T-helper 2 cell treated with Interferon-gamma antibody and Interleukin-4, amounts not matched to agents 5 μg/mL and 100 μg/mL, for 36 hours (primary cell): Measurements from ENCODE around the gene GPX2.
"Not testable (repeated sequence)": the region's sequence is repeated elsewhere in the genome, so short reads cannot be mapped to it uniquely, and the experiment has no call there.

ENCODE experiments used
- DNase-seq: peaks from one replicate; pipeline ENCODE4 v3.0.0; 2021; ENCODE audit warnings: low spot score
- H3K27ac Mint-ChIP-seq: one replicate; pipeline ENCODE4 v1.8.0; 2021; ENCODE audit warnings: mild to moderate bottlenecking, mixed read lengths
- H3K27me3 Mint-ChIP-seq: one replicate; pipeline ENCODE4 v1.8.0; 2021; ENCODE audit warnings: low read depth, mixed read lengths
- H3K36me3 Mint-ChIP-seq: one replicate; pipeline ENCODE4 v1.8.0; 2021; ENCODE audit warnings: low read depth, mixed read lengths
- H3K4me1 Mint-ChIP-seq: one replicate; pipeline ENCODE4 v1.8.0; 2021; ENCODE audit warnings: low read depth, mixed read lengths
- H3K4me3 Mint-ChIP-seq: one replicate; pipeline ENCODE4 v1.8.0; 2022; ENCODE audit warnings: mild to moderate bottlenecking, moderate library complexity, mixed read lengths
- H3K9me3 Mint-ChIP-seq: one replicate; pipeline ENCODE4 v1.8.0; 2021; ENCODE audit warnings: mixed read lengths

The GPX2 gene

DNA sequence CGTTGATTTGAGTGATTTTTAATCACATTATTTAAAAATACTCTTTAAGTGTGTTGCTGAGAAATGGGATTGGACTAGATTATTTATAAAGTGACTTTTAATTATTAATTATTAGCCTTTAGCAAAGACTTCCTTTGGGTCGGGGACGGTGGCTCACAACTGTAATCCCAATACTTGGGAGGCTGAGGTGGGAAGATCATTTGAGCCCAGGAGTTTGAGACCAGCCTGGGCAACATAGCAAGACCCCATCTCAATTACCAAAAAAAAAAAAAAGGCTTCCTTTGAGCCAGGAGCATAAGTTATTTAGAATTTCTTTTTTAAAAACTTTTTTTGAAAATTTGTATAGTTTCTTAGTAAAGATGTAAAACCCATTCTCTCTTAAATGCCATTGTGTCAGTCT, 19.5 kb downstream of the GPX2 start:
- peaks cover 44% of the 10 kb centered on the region for H3K36me3 Mint-ChIP-seq
- H3K4me3 Mint-ChIP-seq = no peak overlapping the region
- peaks cover 45% of the 10 kb centered on the region for H3K4me1 Mint-ChIP-seq
- no peaks in the 10 kb centered on the region for H3K9me3 Mint-ChIP-seq
- no peak overlapping the region for H3K27ac Mint-ChIP-seq
- H3K27me3 Mint-ChIP-seq = no peaks in the 10 kb centered on the region
- DNase-seq = no peak

DNA sequence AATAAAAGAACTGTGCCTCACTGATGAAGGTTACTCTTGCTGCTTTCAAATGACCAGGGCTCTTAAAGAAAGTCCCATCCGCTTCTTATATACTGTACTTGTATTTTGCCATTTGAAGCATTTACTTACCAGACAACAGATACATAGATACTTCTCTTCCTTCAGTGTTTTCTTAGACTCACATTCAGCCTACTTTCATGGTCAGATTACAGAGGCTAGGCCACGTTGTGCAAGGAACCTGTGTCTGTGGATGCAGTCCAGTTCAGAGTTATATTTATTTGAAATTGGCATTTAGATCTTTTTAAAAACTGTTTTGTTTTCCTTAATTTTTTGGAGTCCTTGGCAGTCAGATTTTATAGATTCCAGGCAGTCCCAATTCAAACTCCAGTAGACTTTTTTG, 22.1 kb downstream of the GPX2 start:
- no peak for DNase-seq
- H3K4me3 Mint-ChIP-seq = no peak overlapping the region

GRCh38 chr14:64919618-64920017, 22.9 kb downstream of the GPX2 start:
- Mint-ChIP-seq H3K9me3 (no peaks in the 10 kb centered on the region), H3K4me3 (no peak overlapping the region), H3K27me3 (no peaks in the 10 kb centered on the region), H3K36me3 (peaks cover 49% of the 10 kb centered on the region), H3K27ac (no peak overlapping the region), H3K4me1 (peaks cover 52% of the 10 kb centered on the region)
- no peak for DNase-seq

More for the DNA sequence above, 22.1 kb downstream of the GPX2 start:
- H3K36me3 Mint-ChIP-seq = peaks cover 47% of the 10 kb centered on the region
- H3K27ac Mint-ChIP-seq = no peak overlapping the region
- no peaks in the 10 kb centered on the region for H3K9me3 Mint-ChIP-seq
- no peaks in the 10 kb centered on the region for H3K27me3 Mint-ChIP-seq
- H3K4me1 Mint-ChIP-seq = peaks cover 49% of the 10 kb centered on the region

- no peak for DNase-seq
- peaks cover 46% of the 10 kb centered on the region for H3K36me3 Mint-ChIP-seq
- no peaks in the 10 kb centered on the region for H3K9me3 Mint-ChIP-seq
- no peaks in the 10 kb centered on the region for H3K27me3 Mint-ChIP-seq
- H3K27ac Mint-ChIP-seq = no peak overlapping the region
- H3K4me3 Mint-ChIP-seq = no peak overlapping the region
- H3K4me1 Mint-ChIP-seq = peaks cover 51% of the 10 kb centered on the region
Observed at GRCh38 chr14:64919215-64919614, 23.3 kb downstream of the GPX2 start.

DNA sequence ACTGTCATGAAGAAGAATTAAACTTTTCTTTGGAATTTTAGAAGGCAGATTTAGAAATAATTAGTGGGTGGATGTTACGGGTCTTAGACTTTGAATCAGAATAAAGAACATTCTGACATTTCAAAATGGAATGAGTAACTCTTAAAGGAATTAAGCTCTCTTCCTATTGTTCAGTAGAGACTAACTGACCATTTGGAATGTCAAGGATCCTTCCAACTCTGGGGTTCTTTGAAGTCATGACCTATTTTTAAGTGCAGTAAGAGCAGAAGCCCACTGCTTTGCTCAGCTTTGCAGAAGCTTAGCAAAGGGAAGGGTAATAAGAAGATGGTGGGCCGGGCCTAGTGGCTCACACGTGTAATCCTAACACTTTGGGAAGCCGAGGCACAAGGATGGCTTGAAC, 24.3 kb downstream of the GPX2 start:
- Mint-ChIP-seq H3K27me3 (no peaks in the 10 kb centered on the region), H3K4me1 (peaks cover 55% of the 10 kb centered on the region), H3K9me3 (peaks cover 4% of the 10 kb centered on the region), H3K4me3 (no peak overlapping the region), H3K27ac (no peak overlapping the region), H3K36me3 (peaks cover 40% of the 10 kb centered on the region)
- DNase-seq = no peak

- Mint-ChIP-seq H3K27me3 (no peaks in the 10 kb centered on the region), H3K4me1 (peaks cover 55% of the 10 kb centered on the region), H3K27ac (peak overlapping the region; percentile 89), H3K36me3 (peaks cover 32% of the 10 kb centered on the region), H3K9me3 (peaks cover 4% of the 10 kb centered on the region), H3K4me3 (peak overlapping the region; percentile 93)
- DNase-seq = no peak
Observed at GRCh38 chr14:64915797-64916196, 26.7 kb downstream of the GPX2 start.

DNA sequence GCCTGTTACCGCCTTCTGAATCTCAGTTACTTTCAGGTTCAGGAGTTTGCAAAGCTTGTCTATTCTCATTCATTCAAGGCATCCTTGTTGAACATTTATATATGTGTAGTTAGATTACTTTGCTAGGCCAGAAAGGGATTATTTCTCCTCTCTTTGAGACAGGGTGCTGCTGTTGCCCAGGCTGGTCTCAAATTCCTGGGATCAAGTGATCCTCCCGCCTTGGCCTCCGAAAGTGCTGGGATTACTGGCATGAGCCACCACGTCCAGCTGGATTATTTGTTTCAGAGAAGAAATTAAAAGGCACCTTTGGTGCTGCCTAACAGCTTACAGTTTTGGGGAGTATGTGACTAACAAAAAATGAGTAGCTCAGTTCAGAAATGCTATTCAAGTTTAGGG, 27.5 kb downstream of the GPX2 start:
- no peak for DNase-seq
- peaks cover 4% of the 10 kb centered on the region for H3K9me3 Mint-ChIP-seq
- H3K36me3 Mint-ChIP-seq = peaks cover 27% of the 10 kb centered on the region
- H3K4me3 Mint-ChIP-seq = peak overlapping the region; percentile 93
- H3K4me1 Mint-ChIP-seq = peaks cover 49% of the 10 kb centered on the region
- peak overlapping the region; percentile 89 for H3K27ac Mint-ChIP-seq
- H3K27me3 Mint-ChIP-seq = peaks cover 4% of the 10 kb centered on the region

- H3K36me3 Mint-ChIP-seq = peaks cover 25% of the 10 kb centered on the region
- H3K4me3 Mint-ChIP-seq = peak within 1 kb of the TSS; percentile 93
- H3K27me3 Mint-ChIP-seq = peaks cover 9% of the 10 kb centered on the region
- peaks cover 49% of the 10 kb centered on the region for H3K4me1 Mint-ChIP-seq
- peaks cover 4% of the 10 kb centered on the region for H3K9me3 Mint-ChIP-seq
- H3K27ac Mint-ChIP-seq = peak within 1 kb of the TSS; percentile 89
- DNase-seq = peak; percentile 96
Observed at GRCh38 chr14:64914237-64915028, 28.1 kb downstream of the GPX2 start, which contains the start of gene CHURC1. CHURC1 (plus strand) TSS chr14:64914455; CDS start chr14:64914496, 41 bp downstream.

GRCh38 chr14:64913477-64913876, 29.1 kb downstream of the GPX2 start:
- Mint-ChIP-seq H3K36me3 (peaks cover 23% of the 10 kb centered on the region), H3K4me3 (peak overlapping the region; percentile 93)

DNA sequence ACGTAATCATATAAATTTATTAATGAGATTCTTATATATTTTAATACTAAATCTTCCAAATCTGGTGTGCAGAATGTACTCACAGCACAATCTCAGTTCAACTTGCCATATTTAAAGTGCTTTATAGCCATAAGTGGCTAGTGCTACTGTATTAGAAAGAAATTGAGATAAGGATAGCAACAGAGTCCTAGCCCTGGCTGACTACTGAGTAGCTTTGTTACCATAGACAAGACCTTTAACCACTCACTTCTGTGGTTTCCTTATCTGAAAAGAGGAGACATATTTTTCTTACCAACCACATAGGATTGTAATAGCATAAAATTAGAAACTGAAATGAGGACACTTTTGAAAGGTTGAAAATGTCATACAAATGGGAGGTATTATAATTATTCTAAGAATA, 30.3 kb downstream of the GPX2 start:
- no peak for DNase-seq
- Mint-ChIP-seq H3K27ac (no peak overlapping the region), H3K27me3 (peaks cover 22% of the 10 kb centered on the region), H3K9me3 (peaks cover 4% of the 10 kb centered on the region), H3K4me3 (no peak overlapping the region), H3K36me3 (peaks cover 17% of the 10 kb centered on the region), H3K4me1 (peaks cover 36% of the 10 kb centered on the region)

More at GRCh38 chr14:64913477-64913876, 29.1 kb downstream of the GPX2 start:
- peak overlapping the region; percentile 89 for H3K27ac Mint-ChIP-seq
- not testable (repeated sequence) for DNase-seq, H3K9me3 Mint-ChIP-seq
- peaks cover 16% of the 10 kb centered on the region for H3K27me3 Mint-ChIP-seq
- H3K4me1 Mint-ChIP-seq = peaks cover 44% of the 10 kb centered on the region

DNA sequence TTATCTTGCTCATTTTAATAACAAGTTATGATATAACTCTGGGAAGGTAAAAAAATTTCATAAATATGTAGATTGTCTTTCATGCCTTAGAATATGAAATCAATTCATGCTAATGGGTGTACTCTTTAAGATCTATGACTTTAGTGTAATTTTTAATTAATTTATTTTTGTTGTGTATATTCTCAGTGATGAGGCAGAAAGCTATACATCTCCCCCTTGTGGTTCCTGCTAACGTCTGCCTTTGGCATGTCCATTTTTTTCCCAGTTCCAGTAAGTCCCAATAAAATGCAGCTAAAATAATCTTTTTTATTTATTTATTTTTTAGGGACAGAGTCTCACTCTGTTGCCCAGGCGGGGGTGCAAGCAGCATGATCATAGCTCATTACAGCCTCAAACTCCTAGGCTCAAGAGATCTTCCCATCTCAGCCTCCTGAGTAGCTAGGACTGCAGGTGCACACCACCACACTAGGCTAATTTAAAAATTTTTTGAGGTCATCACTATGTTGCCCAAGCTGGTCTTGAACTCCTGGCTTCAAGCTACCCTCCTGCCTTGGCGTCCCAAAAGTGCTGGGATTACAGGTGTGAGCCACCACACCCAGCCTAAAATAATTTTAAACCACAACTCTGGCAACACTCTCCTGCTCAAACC, 31.6 kb downstream of the GPX2 start:
- Mint-ChIP-seq H3K27ac (no peak overlapping the region), H3K9me3 (peaks cover 4% of the 10 kb centered on the region), H3K36me3 (peaks cover 10% of the 10 kb centered on the region), H3K27me3 (peaks cover 26% of the 10 kb centered on the region), H3K4me3 (no peak overlapping the region), H3K4me1 (peaks cover 29% of the 10 kb centered on the region)
- DNase-seq = no peak

DNA sequence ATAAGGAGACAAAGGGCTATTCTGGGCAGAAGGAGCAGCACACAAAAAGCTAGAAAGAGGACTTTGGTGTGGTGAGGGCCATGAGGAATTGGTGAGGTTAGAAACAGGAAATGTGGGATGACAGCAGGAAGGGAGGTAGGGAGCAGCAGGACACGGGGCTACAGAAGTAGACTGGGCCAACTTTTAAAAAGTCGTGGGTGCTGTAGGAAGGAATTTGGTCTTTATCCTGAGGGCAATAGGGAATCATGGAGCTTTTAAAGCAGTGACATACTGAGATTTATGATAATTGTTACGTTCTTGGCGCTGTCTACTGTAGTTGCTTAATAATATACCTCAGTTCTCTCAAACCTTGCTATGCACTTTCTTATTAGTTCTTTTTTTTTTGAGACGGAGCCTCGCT, 36.5 kb downstream of the GPX2 start:
- H3K4me3 Mint-ChIP-seq = no peak overlapping the region
- H3K4me1 Mint-ChIP-seq = peaks cover 2% of the 10 kb centered on the region
- H3K27me3 Mint-ChIP-seq = peaks cover 44% of the 10 kb centered on the region
- no peak for DNase-seq
- H3K9me3 Mint-ChIP-seq = no peaks in the 10 kb centered on the region
- no peaks in the 10 kb centered on the region for H3K36me3 Mint-ChIP-seq
- no peak overlapping the region for H3K27ac Mint-ChIP-seq

- Mint-ChIP-seq H3K4me1 (no peaks in the 10 kb centered on the region), H3K9me3 (no peaks in the 10 kb centered on the region), H3K27me3 (peaks cover 42% of the 10 kb centered on the region), H3K4me3 (no peak overlapping the region), H3K27ac (no peak overlapping the region), H3K36me3 (no peaks in the 10 kb centered on the region)
- DNase-seq = no peak
Observed at GRCh38 chr14:64899958-64900357, 42.6 kb downstream of the GPX2 start.

DNA sequence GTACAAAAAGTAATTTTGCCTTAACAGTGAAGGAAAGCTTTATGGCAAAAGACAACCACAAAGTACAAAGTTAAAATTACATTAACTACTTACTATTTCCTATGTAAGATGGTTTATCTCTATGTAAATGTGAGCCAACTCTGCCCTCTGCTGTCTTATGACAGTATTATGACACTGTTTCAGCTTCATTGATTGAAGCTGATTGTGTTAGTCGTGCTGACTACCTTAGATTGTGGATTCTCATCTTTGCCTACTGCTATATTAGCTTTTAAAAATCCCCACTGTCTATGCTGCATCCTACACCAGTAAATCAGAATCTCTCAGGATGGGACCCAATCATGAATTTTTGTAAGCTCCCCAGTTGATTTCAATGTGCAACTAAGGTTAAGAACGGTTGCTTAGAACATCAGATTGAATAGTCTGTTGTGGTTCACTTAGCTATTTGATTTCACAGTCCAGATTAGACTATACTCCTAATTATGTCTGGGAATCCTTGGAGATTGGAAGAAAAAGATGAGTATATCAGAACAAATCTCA, 50.6 kb downstream of the GPX2 start:
- no peak overlapping the region for H3K27ac Mint-ChIP-seq
- peaks cover 27% of the 10 kb centered on the region for H3K27me3 Mint-ChIP-seq
- no peaks in the 10 kb centered on the region for H3K36me3 Mint-ChIP-seq
- no peak overlapping the region for H3K4me3 Mint-ChIP-seq
- H3K4me1 Mint-ChIP-seq = no peaks in the 10 kb centered on the region
- H3K9me3 Mint-ChIP-seq = no peaks in the 10 kb centered on the region
- DNase-seq = no peak
